GM23248 (cell line): ENCODE measurements around the gene JMJD1C. TPM values are rescaled to one million over a fixed set of nuclear protein-coding genes. Genes with fewer than 3 reads are reported as not detected.

ENCODE experiments used
- DNase-seq: peaks from one replicate; pipeline ENCODE4 v3.0.0-alpha.2; 2015
- H2AFZ ChIP-seq: fragments of 200-600 bp; sonication (generic); 2 replicates; pipeline ENCODE4 v1.6.1; 2016; ENCODE audit warnings: antibody characterized with exemption
- H3F3A ChIP-seq: fragments of 200-600 bp; sonication (generic); 2 replicates; pipeline ENCODE4 v1.6.1; 2016; ENCODE audit warnings: mild to moderate bottlenecking, antibody characterized with exemption, mixed run types; ENCODE audit not compliant: insufficient read depth
- H3K27ac ChIP-seq: fragments of 200-600 bp; sonication (generic); 2 replicates; pipeline ENCODE4 v1.5.1; 2016; ENCODE audit warnings: mild to moderate bottlenecking
- H3K27me3 ChIP-seq: fragments of 200-600 bp; sonication (generic); replicated peaks from 2 replicates; pipeline ENCODE4 v1.6.1; 2016; ENCODE audit warnings: mild to moderate bottlenecking; ENCODE audit not compliant: insufficient read depth
- H3K36me3 ChIP-seq: fragments of 200-600 bp; sonication (generic); 2 replicates; pipeline ENCODE4 v1.6.1; 2016; ENCODE audit warnings: low read depth, mild to moderate bottlenecking
- H3K4me1 ChIP-seq: fragments of 200-600 bp; sonication (generic); 2 replicates; pipeline ENCODE4 v1.6.1; 2016; ENCODE audit warnings: mild to moderate bottlenecking; ENCODE audit not compliant: insufficient read depth
- H3K4me2 ChIP-seq: fragments of 200-600 bp; sonication (generic); one replicate; pipeline ENCODE4 v1.6.1; 2016; ENCODE audit warnings: mild to moderate bottlenecking; ENCODE audit not compliant: unreplicated experiment
- H3K4me3 ChIP-seq: fragments of 200-600 bp; sonication (generic); 2 replicates; pipeline ENCODE4 v1.5.1; 2016; ENCODE audit warnings: mild to moderate bottlenecking
- H3K79me2 ChIP-seq: fragments of 200-600 bp; sonication (generic); 2 replicates; pipeline ENCODE4 v1.6.1; 2016; ENCODE audit warnings: mild to moderate bottlenecking; ENCODE audit not compliant: insufficient read depth
- H3K9ac ChIP-seq: fragments of 200-600 bp; sonication (generic); 2 replicates; pipeline ENCODE4 v1.6.1; 2016; ENCODE audit warnings: mild to moderate bottlenecking
- H3K9me2 ChIP-seq: fragments of 200-600 bp; sonication (generic); 2 replicates; pipeline ENCODE4 v1.6.1; 2016; ENCODE audit warnings: mixed run types, mild to moderate bottlenecking, moderate library complexity; ENCODE audit not compliant: insufficient read depth
- H3K9me3 ChIP-seq: fragments of 200-600 bp; sonication (generic); one replicate; pipeline ENCODE4 v1.6.1; 2017; ENCODE audit warnings: low read depth
- H4K20me1 ChIP-seq: fragments of 200-600 bp; sonication (generic); 2 replicates; pipeline ENCODE4 v1.6.0; 2016; ENCODE audit not compliant: insufficient read depth
- EZH2 ChIP-seq: fragments of 200-600 bp; sonication (generic); IDR thresholded peaks from 2 replicates; pipeline ENCODE4 v1.6.1; 2018; ENCODE audit warnings: antibody characterized with exemption, mild to moderate bottlenecking; ENCODE audit not compliant: insufficient read depth, poor library complexity, severe bottlenecking
- EZH2phosphoT487 ChIP-seq: fragments of 200-600 bp; sonication (generic); IDR thresholded peaks from 2 replicates; pipeline ENCODE4 v1.6.1; 2018; ENCODE audit warnings: antibody characterized with exemption, moderate library complexity, mild to moderate bottlenecking, low read depth; ENCODE audit not compliant: insufficient read depth
- WGBS, 2 experiments: methylation state at CpG; one replicate each; pipeline ENCODE4 v1.1.6; 2015 to 2017; ENCODE audit warnings: low lambda C conversion rate in 2 of 2, low coverage in 1 of 2; ENCODE audit errors: missing lambda C conversion rate in 2 of 2; 5-methylcytosine and 5-hydroxymethylcytosine counted together
- in situ Hi-C: fragments of 300-500 bp; cut with MboI; formaldehyde crosslinking; loops from 2 replicates; pipeline ENCODE4 v1.15.0; 2020
- polyA plus RNA-seq: library from polyadenylated mRNA; unstranded; fragments of >200 nt; fragmentation: Nextera tagmentation; extraction: Ambion mirVana; gene quantifications from 2 replicates; pipeline ENCODE4 v1.2.1, GENCODE V29; 2016
- total RNA-seq: library from RNA; depleted of rRNA; stranded (reverse); fragments of >200 nt; shearing (Covaris generic); gene quantifications from 2 replicates; pipeline ENCODE4 v1.2.3, GENCODE V29; 2014

The JMJD1C gene
- total and polyA plus RNA-seq, 2 experiments from 2014 or later, result 34.6 to 74.3 TPM

GRCh38 chr10:63414481-63415260 lies 51.1 kb downstream of the JMJD1C start:
- H3K27me3 ChIP-seq, result no peaks in the 10 kb centered on the region
- H2AFZ ChIP-seq, result no peak overlapping the region
- DNase-seq, result peak; percentile 49
- no peak overlapping the region for H3K9ac ChIP-seq
- peaks cover 5% of the 10 kb centered on the region for H3K9me3 ChIP-seq
- no peaks in the 10 kb centered on the region for H3K9me2 ChIP-seq
- H3K4me1 ChIP-seq, result peaks cover 35% of the 10 kb centered on the region
- TF ChIP-seq EZH2phosphoT487, result no peak
- TF ChIP-seq EZH2, result no peak
- H4K20me1 ChIP-seq, result no peaks in the 10 kb centered on the region
- H3K27ac ChIP-seq, result no peak overlapping the region
- no peak overlapping the region for H3K4me3 ChIP-seq
- in situ Hi-C loops, result no loop called here
- H3K36me3 ChIP-seq, result no peaks in the 10 kb centered on the region
- H3F3A ChIP-seq, result peaks cover 8% of the 10 kb centered on the region; the same call in 1 of the 2 replicates
- H3K4me2 ChIP-seq, result no peak overlapping the region
- H3K79me2 ChIP-seq, result peaks cover 100% of the 10 kb centered on the region
- WGBS, 2 experiments, result 95 to 96% methylated on average over 7 of the region's 7 CpGs

GRCh38 chr10:63413429-63413828 lies 52.3 kb downstream of the JMJD1C start:
- Histone ChIP-seq H4K20me1 (no peaks in the 10 kb centered on the region), H3K4me2 (no peak overlapping the region), H3K9ac (no peak overlapping the region), H3K36me3 (no peaks in the 10 kb centered on the region), H2AFZ (no peak overlapping the region), H3K9me3 (peaks cover 5% of the 10 kb centered on the region), H3K27me3 (no peaks in the 10 kb centered on the region), H3K4me1 (peaks cover 44% of the 10 kb centered on the region), H3K9me2 (no peaks in the 10 kb centered on the region), H3F3A (peaks cover 21% of the 10 kb centered on the region; the same call in 1 of the 2 replicates), H3K27ac (no peak overlapping the region), H3K79me2 (peaks cover 100% of the 10 kb centered on the region), H3K4me3 (no peak overlapping the region)
- TF ChIP-seq EZH2 (no peak), EZH2phosphoT487 (no peak)
- in situ Hi-C loops, result no loop called here
- DNase-seq, result no peak
- WGBS, 2 experiments, result 95% methylated on average over 3 of the region's 3 CpGs

GRCh38 chr10:63412304-63412703 lies 53.5 kb downstream of the JMJD1C start:
- Histone ChIP-seq H3K4me3 (no peak overlapping the region), H3K4me1 (peaks cover 44% of the 10 kb centered on the region), H3F3A (peaks cover 28% of the 10 kb centered on the region; the same call in 1 of the 2 replicates), H3K27ac (no peak overlapping the region), H3K27me3 (no peaks in the 10 kb centered on the region), H3K9me2 (no peaks in the 10 kb centered on the region), H3K79me2 (peaks cover 100% of the 10 kb centered on the region), H3K9me3 (peaks cover 5% of the 10 kb centered on the region), H3K4me2 (no peak overlapping the region), H3K36me3 (no peaks in the 10 kb centered on the region), H3K9ac (no peak overlapping the region), H4K20me1 (no peaks in the 10 kb centered on the region), H2AFZ (no peak overlapping the region)
- in situ Hi-C loops, result no loop called here
- TF ChIP-seq EZH2phosphoT487, result no peak
- no peak for TF ChIP-seq EZH2
- WGBS, 2 experiments, result 98 to 100% methylated on average over 5 of the region's 5 CpGs
- DNase-seq, result no peak

- H3K36me3 ChIP-seq, result no peaks in the 10 kb centered on the region
- H3K27me3 ChIP-seq, result no peaks in the 10 kb centered on the region
- no peak overlapping the region for H3K4me2 ChIP-seq
- H3K4me1 ChIP-seq, result peaks cover 32% of the 10 kb centered on the region
- no peak overlapping the region for H2AFZ ChIP-seq
- H3K9me3 ChIP-seq, result peaks cover 5% of the 10 kb centered on the region
- H3K9ac ChIP-seq, result no peak overlapping the region
- TF ChIP-seq EZH2phosphoT487, result no peak
- TF ChIP-seq EZH2, result no peak
- WGBS, 2 experiments, result 98 to 100% methylated on average over 1 of the region's 1 CpG
- in situ Hi-C loops, result no loop called here
- peaks cover 100% of the 10 kb centered on the region for H3K79me2 ChIP-seq
- no peaks in the 10 kb centered on the region for H4K20me1 ChIP-seq
- H3K4me3 ChIP-seq, result no peak overlapping the region
- H3K27ac ChIP-seq, result no peak overlapping the region; the same call in 1 of the 2 replicates
- no peaks in the 10 kb centered on the region for H3K9me2 ChIP-seq
- H3F3A ChIP-seq, result peaks cover 28% of the 10 kb centered on the region; the same call in 1 of the 2 replicates
- no peak for DNase-seq
These were observed 55.1 kb downstream of the JMJD1C start for GRCh38 chr10:63410633-63411032.
